ACC112 (cell line): ENCODE measurements around the gene TUSC2.
"Not testable (repeated sequence)": the region's sequence is repeated elsewhere in the genome, so short reads cannot be mapped to it uniquely, and the experiment has no call there.

Experiments
- H2AFZ ChIP-seq: fragments of 200-600 bp; sonication (generic); one replicate; pipeline ENCODE4 v1.6.0; 2017; ENCODE audit warnings: antibody characterized with exemption, low read length; ENCODE audit not compliant: unreplicated experiment
- H3K27ac ChIP-seq: fragments of 200-600 bp; sonication (generic); 2 replicates; pipeline ENCODE4 v1.5.1; 2014; ENCODE audit warnings: low read depth, mild to moderate bottlenecking, antibody characterized with exemption, low read length, moderate library complexity
- H3K27me3 ChIP-seq: fragments of 200-600 bp; sonication (generic); 2 replicates; pipeline ENCODE4 v1.6.1; 2014; ENCODE audit warnings: mild to moderate bottlenecking, antibody characterized with exemption, low read length, moderate library complexity, mixed read lengths; ENCODE audit not compliant: insufficient read depth
- H3K36me3 ChIP-seq: fragments of 200-600 bp; sonication (generic); 2 replicates; pipeline ENCODE4 v1.6.1; 2016; ENCODE audit warnings: mild to moderate bottlenecking, antibody characterized with exemption, low read length, moderate library complexity, mixed read lengths; ENCODE audit not compliant: insufficient read depth
- H3K4me1 ChIP-seq: fragments of 200-600 bp; sonication (generic); one replicate; pipeline ENCODE4 v1.6.1; 2016; ENCODE audit warnings: low read length, mixed read lengths; ENCODE audit not compliant: insufficient read depth, unreplicated experiment, control insufficient read depth
- H3K4me3 ChIP-seq: fragments of 200-600 bp; sonication (generic); 2 replicates; pipeline ENCODE4 v1.5.1; 2014; ENCODE audit warnings: mild to moderate bottlenecking, low read depth, low read length
- H3K79me2 ChIP-seq: fragments of 200-600 bp; sonication (generic); one replicate; pipeline ENCODE4 v1.6.0; 2016; ENCODE audit warnings: low read length; ENCODE audit not compliant: control insufficient read depth, unreplicated experiment, insufficient read depth

The TUSC2 gene

GRCh38 chr3:50292159-50293078, 35.6 kb downstream of the TUSC2 start, which contains the start of gene IFRD2:
IFRD2 (minus strand) TSS chr3:50292429; CDS start chr3:50292274, 155 bp downstream.
- Histone ChIP-seq H3K4me1 (peaks cover 6% of the 10 kb centered on the region), H3K36me3 (no peaks in the 10 kb centered on the region; the same call in 1 of the 2 replicates), H3K79me2 (peaks cover 29% of the 10 kb centered on the region), H3K4me3 (peak within 1 kb of the TSS; percentile 96), H3K27me3 (no peaks in the 10 kb centered on the region), H2AFZ (peak within 1 kb of the TSS; percentile 7), H3K27ac (peak within 1 kb of the TSS; percentile 79)

GRCh38 chr3:50290161-50290641, 37.8 kb downstream of the TUSC2 start:
- Histone ChIP-seq H3K36me3 (no peaks in the 10 kb centered on the region; the same call in 1 of the 2 replicates), H3K27ac (no peak overlapping the region), H3K79me2 (peaks cover 29% of the 10 kb centered on the region), H2AFZ (no peak overlapping the region), H3K4me3 (peak overlapping the region; percentile 96; the same call in 1 of the 2 replicates), H3K27me3 (no peaks in the 10 kb centered on the region), H3K4me1 (peaks cover 6% of the 10 kb centered on the region)

GRCh38 chr3:50289130-50289529, 38.9 kb downstream of the TUSC2 start:
- Histone ChIP-seq H3K36me3 (no peaks in the 10 kb centered on the region; the same call in 1 of the 2 replicates), H3K27me3 (no peaks in the 10 kb centered on the region), H3K4me1 (peaks cover 6% of the 10 kb centered on the region), H3K27ac (no peak overlapping the region), H3K79me2 (peaks cover 29% of the 10 kb centered on the region), H3K4me3 (no peak overlapping the region), H2AFZ (no peak overlapping the region)

- Histone ChIP-seq H3K4me1 (peaks cover 6% of the 10 kb centered on the region), H3K79me2 (peaks cover 29% of the 10 kb centered on the region), H3K36me3 (no peaks in the 10 kb centered on the region; the same call in 1 of the 2 replicates), H3K27me3 (no peaks in the 10 kb centered on the region), H3K27ac (no peak overlapping the region), H3K4me3 (no peak overlapping the region), H2AFZ (no peak overlapping the region)
These were observed 39.5 kb downstream of the TUSC2 start for GRCh38 chr3:50288387-50289007.

- Histone ChIP-seq H3K27me3 (no peaks in the 10 kb centered on the region), H3K4me1 (no peaks in the 10 kb centered on the region), H3K27ac (no peak overlapping the region), H3K36me3 (no peaks in the 10 kb centered on the region; the same call in 1 of the 2 replicates), H2AFZ (no peak overlapping the region), H3K79me2 (peaks cover 29% of the 10 kb centered on the region), H3K4me3 (no peak overlapping the region)
These were observed 40.8 kb downstream of the TUSC2 start for GRCh38 chr3:50287262-50287661.

GRCh38 chr3:50286322-50287227, 41.4 kb downstream of the TUSC2 start:
- peaks cover 23% of the 10 kb centered on the region for H3K79me2 ChIP-seq
- no peak overlapping the region for H3K27ac ChIP-seq
- no peaks in the 10 kb centered on the region for H3K27me3 ChIP-seq
- H2AFZ ChIP-seq: no peak overlapping the region
- no peaks in the 10 kb centered on the region; the same call in 1 of the 2 replicates for H3K36me3 ChIP-seq
- no peaks in the 10 kb centered on the region for H3K4me1 ChIP-seq
- no peak overlapping the region for H3K4me3 ChIP-seq

- not testable (repeated sequence) for H3K36me3 ChIP-seq, H3K27me3 ChIP-seq, H2AFZ ChIP-seq, H3K27ac ChIP-seq, H3K4me3 ChIP-seq, H3K79me2 ChIP-seq, H3K4me1 ChIP-seq
These were observed 43.9 kb downstream of the TUSC2 start for GRCh38 chr3:50284121-50284520.

GRCh38 chr3:50279255-50280016, 48.6 kb downstream of the TUSC2 start:
- H3K27ac ChIP-seq: no peak overlapping the region
- no peaks in the 10 kb centered on the region for H3K79me2 ChIP-seq
- H3K36me3 ChIP-seq: no peaks in the 10 kb centered on the region
- H2AFZ ChIP-seq: no peak overlapping the region
- no peak overlapping the region for H3K4me3 ChIP-seq
- peaks cover 8% of the 10 kb centered on the region; the same call in 1 of the 2 replicates for H3K27me3 ChIP-seq
- H3K4me1 ChIP-seq: no peaks in the 10 kb centered on the region

GRCh38 chr3:50278880-50279224, 49.2 kb downstream of the TUSC2 start, which contains the start of gene LSMEM2:
LSMEM2 (plus strand) TSS chr3:50279087; CDS start chr3:50279114, 27 bp downstream.
- H3K27me3 ChIP-seq: peaks cover 12% of the 10 kb centered on the region
- H3K36me3 ChIP-seq: no peaks in the 10 kb centered on the region
- H3K4me3 ChIP-seq: no peak within 1 kb of the TSS
- no peak within 1 kb of the TSS for H3K27ac ChIP-seq
- no peaks in the 10 kb centered on the region for H3K79me2 ChIP-seq
- no peak within 1 kb of the TSS for H2AFZ ChIP-seq
- H3K4me1 ChIP-seq: no peaks in the 10 kb centered on the region
